Measurements from ENCODE around the gene MED29. TPM values are rescaled to one million over a fixed set of nuclear protein-coding genes. Genes with fewer than 3 reads are reported as not detected.
"Not testable (repeated sequence)": the region's sequence is repeated elsewhere in the genome, so short reads cannot be mapped to it uniquely, and the experiment has no call there.

MED29 gene
- total and polyA plus RNA-seq, 2 of the 4 experiments (the other 2 are of a cell fraction) = 17.6 to 28.8 TPM

- H2BK5ac ChIP-seq (ENCODE audit: low read depth, low read length, poor library complexity, severe bottlenecking) = not testable (repeated sequence)
These were observed 11.8 kb upstream of the MED29 start for GRCh38 chr19:39379366-39379765.

More at GRCh38 chr19:39379366-39379765, 11.8 kb upstream of the MED29 start:
- H3K36me3 ChIP-seq (ENCODE audit: control insufficient read depth, insufficient read depth, low read length) = peaks cover 84% of the 10 kb centered on the region
- DNase-seq; H3K9me3 ChIP-seq (ENCODE audit: control insufficient read depth, insufficient read depth, low read length); H3K4me2 ChIP-seq (ENCODE audit: low read depth, low read length); intact Hi-C loops (cut with micrococcal nuclease); POLR2A ChIA-PET (ENCODE audit: unreplicated experiment); H3K4me1 ChIP-seq (ENCODE audit: control insufficient read depth, insufficient read depth, low read length); H3K23ac ChIP-seq (ENCODE audit: low read depth, low read length); H2AK5ac ChIP-seq (ENCODE audit: low read depth, low read length); H4K20me1 ChIP-seq (ENCODE audit: insufficient read depth, low read length); in situ Hi-C loops (cut with MboI; ENCODE audit: low sequenced_read_pairs); dilution Hi-C loops (cut with HindIII; ENCODE audit: low sequenced_read_pairs, unreplicated experiment); H3K14ac ChIP-seq (replicated peaks; ENCODE audit: low read depth, low read length); H2BK15ac ChIP-seq (ENCODE audit: low read depth, low read length); H4K8ac ChIP-seq (ENCODE audit: low read depth in 2 of 2, low read length in 2 of 2); H3K4ac ChIP-seq (ENCODE audit: low read depth, low read length); H2AFZ ChIP-seq (replicated peaks; ENCODE audit: low read length, poor library complexity); H3K27ac ChIP-seq (ENCODE audit: insufficient read depth, low read length); ATAC-seq (ENCODE audit: low read depth); H3K4me3 ChIP-seq (ENCODE audit: insufficient read depth, low read depth, low read length); H3K9ac ChIP-seq (ENCODE audit: low read depth, low read length); H2AK9ac ChIP-seq (replicated peaks; ENCODE audit: low read depth, low read length, poor library complexity); H3K18ac ChIP-seq (ENCODE audit: low read depth, low read length); CTCF ChIA-PET; H3K9me1 ChIP-seq (ENCODE audit: insufficient read depth, low read length); BruUV-seq (replicated peaks); H4K5ac ChIP-seq (ENCODE audit: low read depth, low read length); H3K27me3 ChIP-seq (ENCODE audit: control insufficient read depth, insufficient read depth, low read length); H2BK20ac ChIP-seq (ENCODE audit: low read depth, low read length); H4K91ac ChIP-seq (ENCODE audit: insufficient read depth, low read depth, low read length); H3K56ac ChIP-seq (ENCODE audit: extremely low read depth, insufficient read depth, low read length); H2BK120ac ChIP-seq (ENCODE audit: low read depth, low read length): not testable (repeated sequence)
- peaks cover 9 to 33% of the 10 kb centered on the region in 2 experiments for H3K79me1 ChIP-seq (ENCODE audit: low read depth in 1 of 2, low read length in 2 of 2)
- no CpG with 5 or more reads among the region's 4 CpGs for WGBS, 2 experiments (ENCODE audit: extremely low coverage in 2 of 2, insufficient read length in 1 of 2)
